H1 (cell line): ENCODE measurements around the gene PET100.

ENCODE experiments used
- CTCF ChIP-seq, 3 experiments: IDR thresholded peaks; 1 replicate in 2 of 3; 2 replicates in 1 of 3; pipeline versions ENCODE4 v1.5.1 to v1.6.1; 2011; ENCODE audit warnings: low read length in 3 of 3, mild to moderate bottlenecking in 3 of 3, inconsistent platforms in 2 of 3, low read depth in 1 of 3, moderate library complexity in 1 of 3; ENCODE audit not compliant: insufficient read depth in 1 of 3; ENCODE audit errors: control extremely low read depth in 1 of 3
- EP300 ChIP-seq, 2 experiments: IDR thresholded peaks; 1 replicate in 1 of 2; 2 replicates in 1 of 2; pipeline ENCODE4 v1.6.1; 2011 to 2012; ENCODE audit warnings: low read depth in 2 of 2, low read length in 2 of 2, mild to moderate bottlenecking in 2 of 2, borderline replicate concordance in 1 of 2, inconsistent platforms in 1 of 2, moderate library complexity in 1 of 2
- EZH2 ChIP-seq: fragments of 200-600 bp; sonication (generic); IDR thresholded peaks from 2 replicates; pipeline ENCODE4 v1.7.1; 2012; ENCODE audit warnings: low read depth, mild to moderate bottlenecking, moderate library complexity, low read length, inconsistent platforms; ENCODE audit not compliant: severe bottlenecking
- POLR2A ChIP-seq, 2 experiments: IDR thresholded peaks; 1 replicate in 1 of 2; 2 replicates in 1 of 2; pipeline ENCODE4 v1.6.1; 2011; ENCODE audit warnings: low read depth in 2 of 2, low read length in 2 of 2, mild to moderate bottlenecking in 2 of 2; ENCODE audit errors: control extremely low read depth in 1 of 2
- POLR2AphosphoS5 ChIP-seq: IDR thresholded peaks from 2 replicates; pipeline ENCODE4 v1.6.1; 2011; ENCODE audit warnings: low read depth, low read length
- SRF ChIP-seq: IDR thresholded peaks from 2 replicates; pipeline ENCODE4 v1.6.1; 2011; ENCODE audit warnings: mild to moderate bottlenecking, low read depth, low read length, moderate library complexity

- TF ChIP-seq CTCF (IDR thresholded peaks at IDR 0.05; ENCODE audit: control extremely low read depth in 1 of 3, insufficient read depth in 1 of 3, low read depth in 1 of 3, low read length in 3 of 3) (no peak), POLR2AphosphoS5 (no peak), POLR2A (IDR thresholded peaks at IDR 0.05; ENCODE audit: control extremely low read depth in 1 of 2, low read depth in 2 of 2, low read length in 2 of 2) (no peak), EZH2 (no peak), SRF (no peak), EP300 (IDR thresholded peaks at IDR 0.05; ENCODE audit: borderline replicate concordance in 1 of 2, low read depth in 2 of 2, low read length in 2 of 2) (no peak)
Measured at GRCh38 chr19:7661744-7662538, 32.3 kb downstream of the PET100 start.
